OCI-LY7 (cell line): ENCODE measurements around the gene AKT1. TPM values are rescaled to one million over a fixed set of nuclear protein-coding genes. Genes with fewer than 3 reads are reported as not detected.

Experiments
- BruUV-seq: library from RNA; stranded (reverse); fragments of 400-500 nt; replicated peaks from 2 replicates; lab custom pipeline; 2021; lab: Mats Ljungman, UMichigan
- CTCF ChIA-PET: fragments of 300-600 bp; sonication (Branson Sonifier 250); formaldehyde crosslinking; loops from one replicate; lab custom pipeline; 2022; ENCODE audit warnings: antibody characterized with exemption; ENCODE audit not compliant: unreplicated experiment; lab: Charles Lee
- POLR2A ChIA-PET: fragments of 300-600 bp; sonication (Branson Sonifier 250); formaldehyde crosslinking; loops from one replicate; lab custom pipeline; 2022; ENCODE audit warnings: antibody characterized with exemption; lab: Charles Lee
- DNase-seq: peaks from one replicate; pipeline ENCODE4 v3.0.0-alpha.2; 2015; ENCODE audit warnings: low spot score
- H2AFZ ChIP-seq: fragments of 200-600 bp; sonication (generic), shearing (Covaris generic); 2 replicates; pipeline ENCODE4 v1.6.1; 2014; ENCODE audit warnings: mild to moderate bottlenecking, antibody characterized with exemption, low read length, moderate library complexity
- H3K27ac ChIP-seq: fragments of 200-600 bp; sonication (generic); 2 replicates; pipeline ENCODE4 v1.5.1; 2014; ENCODE audit warnings: mixed run types, low read depth, mild to moderate bottlenecking, moderate library complexity, low read length, inconsistent platforms; ENCODE audit not compliant: poor library complexity, severe bottlenecking
- H3K36me3 ChIP-seq: fragments of 200-600 bp; sonication (generic); 2 replicates; pipeline ENCODE4 v1.6.1; 2014; ENCODE audit warnings: mild to moderate bottlenecking, antibody characterized with exemption, low read length, moderate library complexity, mixed read lengths; ENCODE audit not compliant: insufficient read depth
- H3K4me1 ChIP-seq: fragments of 200-600 bp; sonication (generic); 2 replicates; pipeline ENCODE4 v1.5.1; 2014; ENCODE audit warnings: mild to moderate bottlenecking, low read length; ENCODE audit not compliant: insufficient read depth, poor library complexity, severe bottlenecking
- H3K4me2 ChIP-seq: fragments of 200-600 bp; sonication (generic); 2 replicates; pipeline ENCODE4 v1.6.1; 2014; ENCODE audit warnings: mild to moderate bottlenecking, low read length
- H3K4me3 ChIP-seq: fragments of 200-600 bp; sonication (generic); 2 replicates; pipeline ENCODE4 v1.5.1; 2014; ENCODE audit warnings: mild to moderate bottlenecking, low read depth, low read length; ENCODE audit not compliant: poor library complexity, severe bottlenecking
- H3K79me2 ChIP-seq: fragments of 200-600 bp; sonication (generic); 2 replicates; pipeline ENCODE4 v1.6.1; 2016; ENCODE audit warnings: low read depth, mild to moderate bottlenecking, low read length, moderate library complexity, mixed read lengths; ENCODE audit not compliant: insufficient read depth
- H3K9me2 ChIP-seq: fragments of 200-600 bp; sonication (generic); 2 replicates; pipeline ENCODE4 v1.6.1; 2016; ENCODE audit warnings: mild to moderate bottlenecking, low read length, mixed read lengths; ENCODE audit not compliant: insufficient read depth
- H3K9me3 ChIP-seq: fragments of 200-600 bp; sonication (generic); 2 replicates; pipeline ENCODE4 v1.6.1; 2014; ENCODE audit warnings: mild to moderate bottlenecking, mixed run types, low read length, mixed read lengths
- H4K20me1 ChIP-seq: fragments of 200-600 bp; sonication (generic); 2 replicates; pipeline ENCODE4 v1.6.1; 2014; ENCODE audit warnings: mild to moderate bottlenecking, antibody characterized with exemption, low read length, moderate library complexity, mixed read lengths; ENCODE audit not compliant: insufficient read depth
- CTCF ChIP-seq: fragments of 200-600 bp; sonication (generic); conservative IDR thresholded peaks from 2 replicates; pipeline ENCODE4 v1.5.1; 2014; ENCODE audit warnings: mild to moderate bottlenecking, antibody characterized with exemption, low read length, moderate library complexity, mixed read lengths
- EZH2phosphoT487 ChIP-seq: fragments of 200-600 bp; sonication (generic); IDR thresholded peaks from 2 replicates; pipeline ENCODE4 v1.6.1; 2018; ENCODE audit warnings: low read depth, borderline replicate concordance, mild to moderate bottlenecking, mixed run types, antibody characterized with exemption, low read length, moderate library complexity, mixed read lengths
- intact Hi-C: fragments of 100-400 bp; cut with micrococcal nuclease; formaldehyde crosslinking; loops from one replicate; pipeline ENCODE4 v1.10.0; 2022; ENCODE audit not compliant: unreplicated experiment
- total RNA-seq, 2 experiments: library from RNA; depleted of rRNA in 1 of 2; stranded (reverse); fragments of >200 nt in 1 of 2; shearing (Covaris generic) in 1 of 2; gene quantifications; 2 replicates each; pipeline ENCODE4 v1.2.3, GENCODE V29; 2014 to 2022

The AKT1 gene
- total RNA-seq, 2 experiments from 2014 or later, result 75.4 to 108 TPM

GRCh38 chr14:104769324-104770071 lies 26.1 kb downstream of the AKT1 start:
- Histone ChIP-seq H3K9me2 (no peaks in the 10 kb centered on the region), H4K20me1 (no peaks in the 10 kb centered on the region), H3K36me3 (peaks cover 56% of the 10 kb centered on the region), H3K9me3 (no peaks in the 10 kb centered on the region), H3K4me3 (no peak overlapping the region), H3K4me1 (peaks cover 4% of the 10 kb centered on the region), H3K27ac (no peak overlapping the region), H3K79me2 (no peaks in the 10 kb centered on the region), H3K4me2 (no peak overlapping the region), H2AFZ (no peak overlapping the region)
- intact Hi-C loops, result loop anchor here (2.0 kb wide), 1 partner anchor 101 kb away; no protein-coding TSS in a partner anchor
- BruUV-seq, result TSS peak; percentile 90
- no peak for DNase-seq
- ChIA-PET POLR2A (interaction anchor here (1.5 kb wide), 1 partner anchor 17 kb away, joined by 3 read pairs; the partner anchor contains the start of gene SIVA1), CTCF (interaction anchor here (0.6 kb wide), 1 partner anchor 140 kb away, joined by 3 read pairs; no protein-coding TSS in a partner anchor)
- TF ChIP-seq CTCF (no peak), EZH2phosphoT487 (no peak)

DNA sequence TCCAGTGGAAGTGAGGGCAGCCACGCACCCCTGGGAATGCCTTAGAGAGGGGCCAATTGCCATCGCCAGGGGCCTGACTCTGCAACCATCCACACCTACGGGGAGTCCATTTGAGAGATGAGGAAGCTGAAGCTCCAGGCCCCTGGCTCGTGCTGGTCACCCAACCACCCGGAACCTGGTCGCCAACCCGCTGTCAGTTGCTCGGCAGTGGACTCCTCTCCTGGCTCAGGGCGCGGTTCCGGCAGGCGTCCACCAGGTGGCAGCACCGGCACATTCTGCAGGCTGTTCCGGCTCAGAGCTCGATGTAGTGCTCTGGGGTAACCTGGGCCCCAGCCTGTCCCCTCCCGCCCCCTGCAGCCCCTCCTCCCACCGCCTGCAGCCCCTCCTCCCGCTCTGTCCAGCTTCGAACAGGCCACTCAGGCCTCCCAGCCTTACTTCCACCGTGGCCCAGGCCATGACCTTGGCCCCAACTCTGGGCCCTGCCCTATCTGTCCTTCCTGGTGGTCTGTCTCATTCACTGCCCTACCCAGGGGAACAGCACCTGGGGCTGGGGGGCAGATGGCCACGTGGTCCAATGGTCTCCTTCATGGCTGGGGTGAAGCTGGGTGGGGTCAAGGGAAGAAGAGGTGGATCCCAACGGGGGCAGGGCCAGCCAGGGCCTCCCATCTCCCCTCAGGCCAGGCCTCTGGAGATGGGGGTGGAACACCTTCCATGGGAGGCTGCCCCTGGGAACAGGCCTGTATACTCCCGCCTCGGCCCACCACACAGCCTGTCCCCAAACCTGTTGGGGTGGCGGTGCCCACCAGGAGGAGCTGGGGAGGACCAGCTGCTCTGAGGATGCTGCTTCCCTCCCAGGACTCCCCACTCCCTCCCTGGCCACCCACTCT lies 26.9 kb downstream of the AKT1 start:
- Histone ChIP-seq H3K4me1 (peaks cover 4% of the 10 kb centered on the region), H3K79me2 (no peaks in the 10 kb centered on the region), H3K9me2 (no peaks in the 10 kb centered on the region), H2AFZ (no peak overlapping the region), H3K9me3 (no peaks in the 10 kb centered on the region), H3K27ac (no peak overlapping the region), H3K4me3 (no peak overlapping the region), H3K4me2 (no peak overlapping the region), H4K20me1 (no peaks in the 10 kb centered on the region), H3K36me3 (peaks cover 56% of the 10 kb centered on the region)
- POLR2A ChIA-PET, result interaction anchor here (1.5 kb wide), 1 partner anchor 16 kb away, joined by 3 read pairs; the partner anchor contains the start of gene SIVA1
- peak; percentile 81 for DNase-seq
- BruUV-seq, result no TSS peak
- TF ChIP-seq EZH2phosphoT487, result no peak
- peak; percentile 78 for TF ChIP-seq CTCF
- CTCF ChIA-PET, result interaction anchor here (0.6 to 0.8 kb wide), 4 partner anchors 16 to 621 kb away, joined by 3 to 7 read pairs (median 5); partner anchors contain the start of gene SIVA1
- intact Hi-C loops, result loop anchor here (1.0 to 2.0 kb wide), 3 partner anchors 58 to 128 kb away; no protein-coding TSS in a partner anchor
